Activated gamma-delta T cell treated with Interleukin-2 at 50 U/mL for 16 hours (primary cell): ENCODE data around the gene TRMT61A.

Experiments used
- DNase-seq: peaks from one replicate; pipeline ENCODE4 v3.0.0-alpha.2; 2020

The TRMT61A gene

GRCh38 chr14:103574707-103575285, 45.8 kb downstream of the TRMT61A start:
- no peak for DNase-seq

GRCh38 chr14:103576371-103577024, 47.5 kb downstream of the TRMT61A start:
- DNase-seq = no peak

GRCh38 chr14:103578401-103579075, 49.5 kb downstream of the TRMT61A start:
- DNase-seq = no peak

- DNase-seq = no peak
These were observed 52.2 kb downstream of the TRMT61A start for GRCh38 chr14:103581206-103581605.

GRCh38 chr14:103581954-103582703, 53.1 kb downstream of the TRMT61A start:
- DNase-seq = no peak

- DNase-seq = no peak
These were observed 55.4 kb downstream of the TRMT61A start for GRCh38 chr14:103584326-103584915.
